NCI-H2029 treated with DMSO at 0.1 percent for 48 hours (cell line): ENCODE data around the gene CHRNA9.

Experiments used
- DNase-seq: peaks from one replicate; lab custom pipeline; 2025; lab: John Stamatoyannopoulos, UW

CHRNA9 gene

GRCh38 chr4:40337523-40337922 is 2.4 kb downstream of the CHRNA9 start:
- no peak for DNase-seq

GRCh38 chr4:40340030-40340429 is 4.9 kb downstream of the CHRNA9 start:
- no peak for DNase-seq

- no peak for DNase-seq
Observed at GRCh38 chr4:40347472-40347871, 12.3 kb downstream of the CHRNA9 start.

- no peak for DNase-seq
Observed at GRCh38 chr4:40348000-40348399, 12.9 kb downstream of the CHRNA9 start.

- DNase-seq = no peak
Observed at GRCh38 chr4:40349561-40350198, 14.5 kb downstream of the CHRNA9 start.

- no peak for DNase-seq
Observed at GRCh38 chr4:40350627-40351227, 15.6 kb downstream of the CHRNA9 start.

GRCh38 chr4:40354158-40354557 is 19.0 kb downstream of the CHRNA9 start:
- no peak for DNase-seq

- no peak for DNase-seq
Observed at GRCh38 chr4:40355131-40355530, 20.0 kb downstream of the CHRNA9 start.

GRCh38 chr4:40357738-40358137 is 22.6 kb downstream of the CHRNA9 start:
- DNase-seq = no peak

- DNase-seq = no peak
Observed at GRCh38 chr4:40361338-40361737, 26.2 kb downstream of the CHRNA9 start.

GRCh38 chr4:40363382-40363920 is 28.3 kb downstream of the CHRNA9 start:
- DNase-seq = no peak

GRCh38 chr4:40363945-40364344 is 28.8 kb downstream of the CHRNA9 start:
- DNase-seq = no peak

- DNase-seq = no peak
Observed at GRCh38 chr4:40365766-40366165, 30.6 kb downstream of the CHRNA9 start.

GRCh38 chr4:40367451-40367850 is 32.3 kb downstream of the CHRNA9 start:
- DNase-seq = no peak

- no peak for DNase-seq
Observed at GRCh38 chr4:40369437-40370274, 34.5 kb downstream of the CHRNA9 start.

- DNase-seq = no peak
Observed at GRCh38 chr4:40372651-40373050, 37.5 kb downstream of the CHRNA9 start.

GRCh38 chr4:40373636-40374035 is 38.5 kb downstream of the CHRNA9 start:
- DNase-seq = no peak

- DNase-seq = no peak
Observed at GRCh38 chr4:40375095-40375494, 40.0 kb downstream of the CHRNA9 start.

- no peak for DNase-seq
Observed at GRCh38 chr4:40375620-40376019, 40.5 kb downstream of the CHRNA9 start.

GRCh38 chr4:40377512-40378365 is 42.6 kb downstream of the CHRNA9 start:
- no peak for DNase-seq

GRCh38 chr4:40378619-40379018 is 43.5 kb downstream of the CHRNA9 start:
- no peak for DNase-seq

- no peak for DNase-seq
Observed at GRCh38 chr4:40379248-40379647, 44.1 kb downstream of the CHRNA9 start.
